HG03520 (cell line): ENCODE measurements around the gene EFHC2.
A peak's percentile ranks its signal among the peaks of the same experiment; 100 is the strongest.
"Not testable (repeated sequence)": the region's sequence is repeated elsewhere in the genome, so short reads cannot be mapped to it uniquely, and the experiment has no call there.

ENCODE experiments used
- ATAC-seq: cut with Tn5 transposase; IDR thresholded peaks from one replicate; pipeline ENCODE4 v1.9.1; 2021; ENCODE audit warnings: mild to moderate bottlenecking, moderate library complexity; ENCODE audit not compliant: unreplicated experiment

Gene EFHC2

DNA sequence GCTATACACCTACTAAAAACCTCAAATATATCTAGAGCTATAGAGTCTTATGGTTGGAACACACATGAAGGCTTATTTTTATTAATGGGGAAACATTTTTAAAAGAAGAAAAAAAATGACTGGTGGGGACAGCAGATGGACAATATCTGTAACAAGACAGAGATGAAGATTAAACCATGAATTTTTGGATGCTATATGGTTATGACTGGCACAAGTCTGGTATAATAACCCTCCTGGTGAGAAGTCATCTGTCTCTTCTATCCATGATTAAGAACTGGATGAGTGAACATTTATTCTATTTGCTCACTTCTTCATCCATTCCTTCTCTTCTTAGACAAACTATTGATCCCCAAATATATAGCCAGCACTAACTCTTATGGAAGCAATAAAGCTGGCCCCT lies 104.4 kb downstream of the EFHC2 start:
- no peak for ATAC-seq

- ATAC-seq = no peak
Measured at GRCh38 chrX:44235534-44235933, 107.9 kb downstream of the EFHC2 start.

DNA sequence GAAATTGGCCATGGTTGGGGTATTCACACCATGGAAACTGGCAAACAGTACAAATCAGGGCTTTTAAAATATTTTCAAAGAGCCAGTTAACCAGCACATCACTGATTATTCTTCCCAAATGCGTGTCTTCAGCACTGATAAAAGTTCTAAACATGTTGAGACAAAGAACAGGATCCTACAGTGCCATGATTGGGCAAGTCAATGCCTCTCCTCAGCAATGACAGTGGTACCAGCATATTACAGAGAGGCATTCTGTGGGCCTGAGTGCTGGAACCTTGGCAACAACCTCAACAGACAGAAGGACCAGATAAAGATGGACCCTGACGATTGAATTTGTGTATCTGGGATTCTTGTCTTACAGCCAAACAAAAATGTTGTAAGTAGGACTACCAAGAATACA lies 108.9 kb downstream of the EFHC2 start:
- ATAC-seq = no peak

DNA sequence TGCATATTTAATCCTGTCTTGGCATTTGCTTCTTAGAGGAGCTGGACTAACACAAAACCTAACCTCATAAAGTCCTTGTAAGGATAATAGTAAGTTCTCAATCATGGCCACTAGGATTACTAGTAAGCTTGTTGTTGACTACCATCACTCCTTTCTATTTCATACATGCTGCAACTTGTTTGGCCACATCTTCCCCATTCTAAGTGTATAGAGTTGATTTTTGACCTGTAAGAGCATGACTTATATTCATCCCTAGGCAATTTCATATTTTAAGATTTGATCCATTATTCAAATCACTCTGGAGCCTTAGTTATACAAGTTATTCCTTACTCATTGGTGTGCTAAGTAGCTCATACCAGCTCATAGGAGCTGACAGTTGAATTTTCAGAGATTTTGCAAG lies 109.4 kb downstream of the EFHC2 start:
- no peak for ATAC-seq

DNA sequence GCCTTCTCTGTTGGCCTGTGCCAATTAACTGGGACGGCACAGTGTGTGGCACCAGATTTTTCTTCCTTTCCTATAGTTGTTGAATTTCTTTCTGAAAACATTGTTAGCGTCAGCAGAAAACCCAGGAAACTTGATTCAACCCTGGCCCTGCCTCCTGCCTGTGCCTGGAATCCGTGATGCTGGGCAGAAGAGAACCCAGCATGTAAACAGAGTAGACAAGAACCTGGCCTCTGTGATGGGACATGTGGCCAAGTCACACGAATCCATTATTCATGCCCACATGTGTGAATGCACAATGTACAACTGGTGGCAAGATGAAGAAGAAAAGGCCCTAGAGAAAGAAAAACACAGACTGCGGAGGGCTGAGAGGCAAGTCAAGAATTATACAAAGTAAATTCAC lies 111.4 kb downstream of the EFHC2 start:
- ATAC-seq = no peak

DNA sequence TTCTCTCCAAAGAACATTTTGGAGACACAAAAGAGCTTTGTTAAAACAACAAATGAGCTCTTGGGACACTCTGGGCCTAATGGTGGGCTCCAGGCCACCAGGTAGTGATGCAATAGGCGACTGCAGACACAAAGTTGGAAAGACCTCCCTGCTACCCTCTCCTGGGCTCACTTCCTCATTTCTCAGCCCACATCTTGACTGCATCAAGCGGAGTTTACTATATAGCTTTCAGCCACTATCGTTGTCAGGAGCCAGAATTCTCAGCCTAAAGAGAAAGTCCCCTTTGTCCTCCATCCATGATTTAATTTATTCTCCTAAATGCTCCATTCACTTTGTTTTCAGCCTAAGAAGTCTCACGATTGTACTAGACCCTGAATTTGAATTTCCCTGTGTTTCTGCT lies 114.9 kb downstream of the EFHC2 start:
- peak; percentile 68 for ATAC-seq

DNA sequence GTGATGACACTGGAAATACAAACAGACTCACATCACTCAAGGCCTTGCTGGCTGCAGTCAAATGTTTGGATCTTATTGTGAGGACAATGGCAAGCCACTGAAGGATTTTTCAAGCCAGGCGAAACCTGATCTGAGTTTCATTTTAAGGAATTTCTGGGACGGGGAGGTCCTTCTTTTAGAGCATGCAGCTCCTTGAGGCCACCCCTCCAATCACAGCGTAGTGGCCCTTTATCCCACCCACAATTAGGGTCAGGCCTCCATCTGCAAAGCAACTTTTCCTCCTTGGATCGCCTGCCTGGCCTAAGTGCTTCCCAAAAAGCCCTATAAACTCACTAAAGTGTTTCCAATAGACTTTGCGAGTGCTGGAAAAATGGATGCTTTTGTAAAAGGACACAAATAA lies 115.5 kb downstream of the EFHC2 start:
- no peak for ATAC-seq

DNA sequence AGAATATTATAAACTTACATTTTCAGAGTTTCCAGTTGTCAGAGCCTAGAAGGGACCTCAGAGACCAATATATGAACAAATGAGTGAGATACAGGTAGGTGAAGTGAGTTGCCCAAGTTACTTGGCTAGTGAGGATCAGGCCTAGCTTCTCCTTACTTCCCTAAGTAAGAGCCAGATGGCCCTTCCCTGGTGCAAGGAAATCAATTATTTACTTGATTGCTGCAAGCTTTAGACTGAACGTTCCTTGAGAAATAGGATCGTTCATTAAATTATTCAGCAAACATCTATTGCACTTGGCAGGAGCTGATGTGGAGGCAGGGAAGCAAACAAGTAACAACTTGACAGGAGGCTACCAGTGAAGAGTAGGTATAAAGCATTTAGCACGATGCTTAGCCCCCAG lies 117.8 kb downstream of the EFHC2 start:
- ATAC-seq = no peak

GRCh38 chrX:44224760-44225159 lies 118.7 kb downstream of the EFHC2 start:
- no peak for ATAC-seq

DNA sequence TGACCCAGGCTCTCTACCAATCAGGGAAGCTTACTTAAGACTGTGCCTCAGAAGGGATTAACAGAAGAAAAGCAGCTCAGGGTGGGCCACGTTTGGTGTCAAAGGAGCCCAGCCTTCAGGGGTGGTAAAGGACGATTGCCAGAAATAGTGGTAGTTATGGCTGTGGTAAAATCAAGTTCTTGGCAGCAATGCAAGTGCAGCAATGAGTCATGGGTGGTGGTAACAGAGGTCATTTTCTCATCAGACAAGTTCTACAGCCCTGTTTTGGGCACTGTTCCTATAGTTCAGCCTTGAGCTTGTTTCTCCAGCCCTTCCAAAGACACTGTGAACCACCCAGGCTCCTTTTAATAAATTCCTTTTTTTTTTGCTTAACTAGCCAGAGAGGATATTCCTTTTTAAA lies 120.3 kb downstream of the EFHC2 start:
- ATAC-seq = no peak

- ATAC-seq = no peak
Measured at GRCh38 chrX:44218465-44218864, 125.0 kb downstream of the EFHC2 start.

- no peak for ATAC-seq
Measured at GRCh38 chrX:44216171-44216570, 127.3 kb downstream of the EFHC2 start.

DNA sequence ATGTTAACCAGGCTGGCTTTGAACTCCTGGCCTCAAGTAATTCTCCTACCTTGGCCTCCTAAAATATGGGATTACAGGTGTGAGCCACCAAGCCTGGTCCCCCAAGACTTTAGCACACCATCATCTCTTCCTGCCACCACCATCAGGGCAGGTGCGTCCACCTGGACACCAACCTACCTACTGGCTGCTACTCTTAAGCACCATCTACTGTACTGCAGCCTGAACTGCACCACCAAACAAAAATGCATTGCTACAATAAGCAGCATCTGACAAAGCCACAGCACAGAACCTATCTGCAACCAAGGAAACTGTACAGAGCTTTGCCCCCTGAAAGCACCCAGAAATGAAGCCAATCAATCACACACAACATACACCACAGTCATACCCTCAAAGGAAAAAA lies 139.7 kb downstream of the EFHC2 start:
- ATAC-seq = no peak

- no peak for ATAC-seq
Measured at GRCh38 chrX:44202596-44202995, 140.9 kb downstream of the EFHC2 start.

DNA sequence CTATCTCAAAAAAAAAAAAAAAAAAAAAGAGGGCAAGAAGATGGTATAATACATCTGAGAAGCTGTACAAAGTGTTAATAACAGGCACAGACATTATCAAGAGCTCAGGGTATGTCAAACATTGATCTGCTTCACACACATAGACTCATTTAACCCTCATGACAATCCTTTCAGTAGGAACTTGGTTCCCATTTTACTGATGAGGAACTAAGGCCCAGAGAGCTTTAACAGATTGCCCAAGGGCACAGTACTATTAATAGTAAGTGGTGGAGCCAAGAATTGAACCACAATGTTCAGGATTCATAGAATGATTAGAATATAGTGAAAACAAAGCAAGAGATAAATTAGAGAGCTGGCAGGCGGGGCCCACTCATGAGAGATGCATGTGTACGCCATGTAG lies 154.4 kb downstream of the EFHC2 start:
- no peak for ATAC-seq

DNA sequence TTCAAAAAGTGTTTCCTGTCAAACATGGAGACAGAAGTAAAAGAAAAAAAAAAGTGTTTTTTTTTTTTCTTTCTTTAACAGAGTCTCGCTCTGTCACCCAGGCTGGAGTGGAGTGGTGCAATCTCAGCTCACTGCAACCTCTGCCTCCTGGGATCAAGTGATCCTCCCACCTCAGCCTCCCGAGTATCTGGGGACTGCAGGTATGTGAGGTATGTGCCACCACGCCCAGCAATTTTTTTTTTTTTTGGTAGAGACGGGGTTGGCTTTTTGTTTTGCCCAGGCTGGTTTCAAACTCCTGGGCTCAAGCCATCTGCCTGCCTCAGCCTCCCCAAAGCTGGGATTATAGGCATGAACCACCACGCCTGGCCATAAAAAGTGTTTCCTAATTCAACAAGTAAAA lies 155.6 kb downstream of the EFHC2 start:
- not testable (repeated sequence) for ATAC-seq

DNA sequence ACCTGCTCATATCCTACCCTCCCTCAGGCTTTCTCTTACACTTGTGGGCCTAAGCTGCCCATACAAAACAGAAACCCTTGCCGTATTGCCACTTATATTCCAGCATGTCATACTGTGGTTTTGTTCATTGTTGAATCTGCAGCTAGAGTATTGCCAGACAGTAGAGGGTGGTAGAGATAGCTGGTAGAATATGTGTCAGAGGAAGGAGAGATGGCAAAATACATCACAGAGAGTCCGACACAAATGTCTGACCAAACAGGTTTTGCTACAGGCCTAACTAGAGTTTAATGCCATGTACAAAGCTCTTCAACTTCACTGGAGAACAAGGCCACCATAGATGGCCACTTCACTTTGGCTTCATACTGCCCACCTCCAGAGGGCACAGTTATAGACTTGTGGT lies 160.1 kb downstream of the EFHC2 start:
- ATAC-seq = no peak

- ATAC-seq = no peak
Measured at GRCh38 chrX:44178274-44179053, 165.0 kb downstream of the EFHC2 start.

DNA sequence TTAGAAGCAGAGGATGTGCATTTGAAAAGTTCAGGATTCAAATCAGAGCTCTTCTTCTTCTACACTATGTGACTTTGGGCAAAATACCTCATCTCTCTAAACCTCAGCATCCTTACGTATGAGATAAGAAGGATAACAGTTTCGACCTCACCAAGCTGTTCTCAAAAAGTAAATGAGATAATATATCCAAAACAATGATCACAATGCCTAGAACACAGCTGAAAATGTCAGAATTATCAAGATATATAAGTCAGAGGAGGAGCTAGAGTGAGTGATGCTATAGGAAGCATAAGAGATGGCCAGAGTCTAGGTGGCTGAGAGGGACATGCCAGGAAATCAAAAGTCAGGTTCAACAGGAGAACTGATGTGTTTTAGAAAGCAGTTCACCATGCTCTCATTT lies 168.0 kb downstream of the EFHC2 start:
- no peak for ATAC-seq

GRCh38 chrX:44174061-44174460 lies 169.4 kb downstream of the EFHC2 start:
- ATAC-seq = no peak

DNA sequence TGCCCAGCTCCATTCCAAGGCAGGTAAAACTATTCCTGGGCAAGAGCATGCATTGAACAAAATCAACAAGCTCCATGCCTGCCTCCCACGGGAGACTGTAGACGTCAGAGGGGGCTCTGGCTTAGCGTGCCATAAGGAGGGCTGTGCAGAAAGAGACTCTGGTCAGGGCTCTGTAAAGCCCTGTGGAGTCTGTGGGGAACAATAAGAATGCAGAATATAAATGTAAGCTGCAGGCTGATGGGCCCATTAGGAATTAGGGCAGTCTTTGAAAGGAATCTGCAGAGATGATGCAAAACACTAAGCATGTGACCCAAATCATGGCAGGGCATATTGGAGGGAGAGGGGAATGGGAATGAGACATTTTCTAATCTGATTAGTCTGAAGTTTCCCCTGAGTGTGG lies 170.3 kb downstream of the EFHC2 start:
- no peak for ATAC-seq

GRCh38 chrX:44167116-44167515 lies 176.4 kb downstream of the EFHC2 start:
- ATAC-seq = no peak

- no peak for ATAC-seq
Measured at GRCh38 chrX:44162964-44163475, 180.5 kb downstream of the EFHC2 start.
